Measurements from ENCODE around the gene GZF1.

DNA sequence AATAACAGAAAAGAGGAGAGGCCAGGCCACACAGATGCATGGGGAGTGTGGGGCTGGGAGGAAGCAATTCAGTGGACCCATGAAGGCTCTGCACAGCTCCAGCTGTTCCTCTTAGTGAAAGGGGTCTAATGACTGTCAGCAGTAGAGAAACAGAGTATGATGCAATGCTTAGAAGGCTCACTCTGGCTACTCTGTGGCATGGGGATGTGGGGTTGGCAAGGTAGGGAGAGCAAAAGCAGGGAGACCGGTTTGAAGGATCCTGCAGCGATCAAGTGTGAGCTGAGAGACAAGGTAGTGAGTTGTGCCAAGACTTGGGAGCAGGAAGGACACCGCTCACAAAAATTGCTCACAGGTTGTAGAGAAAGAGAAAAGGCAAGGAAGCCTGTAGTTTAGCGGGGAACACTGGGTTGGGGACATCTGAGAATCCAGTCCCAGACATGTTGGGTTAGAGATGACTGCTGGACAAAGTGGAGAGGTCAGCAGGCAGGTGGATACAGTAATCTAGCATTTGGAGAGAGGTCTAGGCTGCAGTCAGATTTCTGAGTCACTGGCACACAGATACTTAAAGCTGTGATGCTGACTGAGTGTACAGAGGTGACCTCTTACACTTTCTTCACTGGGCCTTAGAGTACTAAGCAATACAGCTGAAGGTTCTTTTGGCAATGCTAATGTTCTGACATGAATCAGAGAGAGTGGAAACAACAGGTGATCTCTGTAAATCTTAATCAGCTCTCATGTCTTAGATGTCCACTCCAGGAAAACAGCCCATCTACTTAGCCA is 32.2 kb downstream of the GZF1 start:
- TF ChIP-seq, protein P1, sequence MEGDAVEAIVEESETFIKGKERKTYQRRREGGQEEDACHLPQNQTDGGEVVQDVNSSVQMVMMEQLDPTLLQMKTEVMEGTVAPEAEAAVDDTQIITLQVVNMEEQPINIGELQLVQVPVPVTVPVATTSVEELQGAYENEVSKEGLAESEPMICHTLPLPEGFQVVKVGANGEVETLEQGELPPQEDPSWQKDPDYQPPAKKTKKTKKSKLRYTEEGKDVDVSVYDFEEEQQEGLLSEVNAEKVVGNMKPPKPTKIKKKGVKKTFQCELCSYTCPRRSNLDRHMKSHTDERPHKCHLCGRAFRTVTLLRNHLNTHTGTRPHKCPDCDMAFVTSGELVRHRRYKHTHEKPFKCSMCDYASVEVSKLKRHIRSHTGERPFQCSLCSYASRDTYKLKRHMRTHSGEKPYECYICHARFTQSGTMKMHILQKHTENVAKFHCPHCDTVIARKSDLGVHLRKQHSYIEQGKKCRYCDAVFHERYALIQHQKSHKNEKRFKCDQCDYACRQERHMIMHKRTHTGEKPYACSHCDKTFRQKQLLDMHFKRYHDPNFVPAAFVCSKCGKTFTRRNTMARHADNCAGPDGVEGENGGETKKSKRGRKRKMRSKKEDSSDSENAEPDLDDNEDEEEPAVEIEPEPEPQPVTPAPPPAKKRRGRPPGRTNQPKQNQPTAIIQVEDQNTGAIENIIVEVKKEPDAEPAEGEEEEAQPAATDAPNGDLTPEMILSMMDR (IDR thresholded peaks at IDR 0.05; ENCODE audit: insufficient read depth, low read length): no peak
- TF ChIP-seq POLR2AphosphoS5 (IDR thresholded peaks at IDR 0.05; ENCODE audit: low read depth) (no peak), SPI1 (IDR thresholded peaks at IDR 0.05; ENCODE audit: borderline replicate concordance, low read depth) (no peak)
- TF ChIP-seq, protein P2, sequence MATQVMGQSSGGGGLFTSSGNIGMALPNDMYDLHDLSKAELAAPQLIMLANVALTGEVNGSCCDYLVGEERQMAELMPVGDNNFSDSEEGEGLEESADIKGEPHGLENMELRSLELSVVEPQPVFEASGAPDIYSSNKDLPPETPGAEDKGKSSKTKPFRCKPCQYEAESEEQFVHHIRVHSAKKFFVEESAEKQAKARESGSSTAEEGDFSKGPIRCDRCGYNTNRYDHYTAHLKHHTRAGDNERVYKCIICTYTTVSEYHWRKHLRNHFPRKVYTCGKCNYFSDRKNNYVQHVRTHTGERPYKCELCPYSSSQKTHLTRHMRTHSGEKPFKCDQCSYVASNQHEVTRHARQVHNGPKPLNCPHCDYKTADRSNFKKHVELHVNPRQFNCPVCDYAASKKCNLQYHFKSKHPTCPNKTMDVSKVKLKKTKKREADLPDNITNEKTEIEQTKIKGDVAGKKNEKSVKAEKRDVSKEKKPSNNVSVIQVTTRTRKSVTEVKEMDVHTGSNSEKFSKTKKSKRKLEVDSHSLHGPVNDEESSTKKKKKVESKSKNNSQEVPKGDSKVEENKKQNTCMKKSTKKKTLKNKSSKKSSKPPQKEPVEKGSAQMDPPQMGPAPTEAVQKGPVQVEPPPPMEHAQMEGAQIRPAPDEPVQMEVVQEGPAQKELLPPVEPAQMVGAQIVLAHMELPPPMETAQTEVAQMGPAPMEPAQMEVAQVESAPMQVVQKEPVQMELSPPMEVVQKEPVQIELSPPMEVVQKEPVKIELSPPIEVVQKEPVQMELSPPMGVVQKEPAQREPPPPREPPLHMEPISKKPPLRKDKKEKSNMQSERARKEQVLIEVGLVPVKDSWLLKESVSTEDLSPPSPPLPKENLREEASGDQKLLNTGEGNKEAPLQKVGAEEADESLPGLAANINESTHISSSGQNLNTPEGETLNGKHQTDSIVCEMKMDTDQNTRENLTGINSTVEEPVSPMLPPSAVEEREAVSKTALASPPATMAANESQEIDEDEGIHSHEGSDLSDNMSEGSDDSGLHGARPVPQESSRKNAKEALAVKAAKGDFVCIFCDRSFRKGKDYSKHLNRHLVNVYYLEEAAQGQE (IDR thresholded peaks at IDR 0.05; ENCODE audit: insufficient replicate concordance, low read depth): no peak
